CD4-positive, alpha-beta memory T cell (primary cell): Measurements from ENCODE around the gene KDELR1. TPM values are rescaled to one million over a fixed set of nuclear protein-coding genes. Genes with fewer than 3 reads are reported as not detected.
A peak's percentile ranks its signal among the peaks of the same experiment; 100 is the strongest.
"Not testable (repeated sequence)": the region's sequence is repeated elsewhere in the genome, so short reads cannot be mapped to it uniquely, and the experiment has no call there.

Experiments used
- CTCF ChIA-PET: fragments of 350-600 bp; sonication (Branson Sonifier 250); formaldehyde crosslinking; loops from one replicate; lab custom pipeline; 2021; ENCODE audit warnings: inconsistent platforms; ENCODE audit not compliant: partially characterized antibody; lab: Charles Lee
- POLR2A ChIA-PET: fragments of 350-600 bp; sonication (Branson Sonifier 250); formaldehyde crosslinking; loops from one replicate; lab custom pipeline; 2021; ENCODE audit not compliant: partially characterized antibody; lab: Charles Lee
- DNase-seq, 5 donors: peaks; one replicate each; pipeline versions ENCODE4 v3.0.0 to v3.0.0-alpha.2; 2020 to 2022; ENCODE audit warnings: mixed read lengths in 1 of 5
- H3K27ac ChIP-seq: one replicate; pipeline ENCODE4 v1.7.0; 2013; ENCODE audit warnings: low read depth, low read length
- H3K27me3 ChIP-seq: 2 replicates; pipeline ENCODE4 v1.7.0; 2013; ENCODE audit warnings: mild to moderate bottlenecking, low read length, moderate library complexity; ENCODE audit not compliant: insufficient read depth
- H3K36me3 ChIP-seq: 2 replicates; pipeline ENCODE4 v1.7.0; 2013; ENCODE audit warnings: mild to moderate bottlenecking, low read length, moderate library complexity; ENCODE audit not compliant: insufficient read depth
- H3K4me1 ChIP-seq: 2 replicates; pipeline ENCODE4 v1.7.0; 2013; ENCODE audit warnings: mild to moderate bottlenecking, low read length, moderate library complexity; ENCODE audit not compliant: insufficient read depth
- H3K4me3 ChIP-seq, 2 donors: one replicate each; pipeline ENCODE4 v1.7.0; 2013; ENCODE audit warnings: low read length in 2 of 2, mild to moderate bottlenecking in 1 of 2
- H3K9me3 ChIP-seq, 2 donors: one replicate each; pipeline ENCODE4 v1.7.0; 2013; ENCODE audit warnings: low read length in 2 of 2, control low read depth in 1 of 2; ENCODE audit not compliant: control insufficient read depth in 1 of 2
- H3K27ac Mint-ChIP-seq, 7 donors: one replicate each; pipeline ENCODE4 v1.8.0; 2020 to 2021; ENCODE audit warnings: mixed read lengths in 7 of 7, mild to moderate bottlenecking in 6 of 7, inconsistent platforms in 3 of 7, moderate library complexity in 3 of 7
- H3K27me3 Mint-ChIP-seq, 2 donors: one replicate each; pipeline ENCODE4 v1.8.0; 2020 to 2021; ENCODE audit warnings: mixed read lengths in 2 of 2
- H3K36me3 Mint-ChIP-seq, 2 donors: one replicate each; pipeline ENCODE4 v1.8.0; 2020 to 2021; ENCODE audit warnings: mixed read lengths in 2 of 2, inconsistent platforms in 1 of 2, mild to moderate bottlenecking in 1 of 2
- H3K4me1 Mint-ChIP-seq, 4 donors: one replicate each; pipeline ENCODE4 v1.8.0; 2020 to 2021; ENCODE audit warnings: mixed read lengths in 4 of 4, mild to moderate bottlenecking in 1 of 4
- H3K4me3 Mint-ChIP-seq, 8 donors: one replicate each; pipeline ENCODE4 v1.8.0; 2020 to 2021; ENCODE audit warnings: mixed read lengths in 8 of 8, mild to moderate bottlenecking in 7 of 8, moderate library complexity in 6 of 8, inconsistent platforms in 3 of 8
- H3K9me3 Mint-ChIP-seq, 8 donors: one replicate each; pipeline ENCODE4 v1.8.0; 2020 to 2021; ENCODE audit warnings: mixed read lengths in 8 of 8, mild to moderate bottlenecking in 5 of 8, inconsistent platforms in 3 of 8, moderate library complexity in 1 of 8
- intact Hi-C: fragments of 100-400 bp; cut with micrococcal nuclease; formaldehyde crosslinking; loops from one replicate; pipeline ENCODE4 v1.15.1; 2023
- polyA plus RNA-seq, 2 donors: library from polyadenylated mRNA; unstranded; fragments of 300-500 nt; fragmentation: Illumina TruSeq; gene quantifications; one replicate each; pipeline ENCODE4 v1.2.3, GENCODE V29; 2021
- total RNA-seq, 2 experiments: library from RNA; stranded (reverse); gene quantifications; one replicate each; pipeline ENCODE4 v1.2.3, GENCODE V29; 2021

Gene KDELR1
- total and polyA plus RNA-seq, 4 experiments from 2014 or later = 17.7 to 63.2 (median 43.8) TPM

- no peaks in the 10 kb centered on the region for H3K36me3 Mint-ChIP-seq
Observed at GRCh38 chr19:48372904-48373303, 18.4 kb downstream of the KDELR1 start.

GRCh38 chr19:48371771-48372170 lies 19.6 kb downstream of the KDELR1 start:
- H3K9me3 Mint-ChIP-seq, H3K27me3 Mint-ChIP-seq, H3K9me3 ChIP-seq, POLR2A ChIA-PET, H3K27ac ChIP-seq, DNase-seq, H3K36me3 ChIP-seq, H3K27ac Mint-ChIP-seq, intact Hi-C loops, H3K4me1 Mint-ChIP-seq, H3K27me3 ChIP-seq, H3K4me3 Mint-ChIP-seq, H3K36me3 Mint-ChIP-seq, H3K4me3 ChIP-seq, H3K4me1 ChIP-seq: not testable (repeated sequence)
- CTCF ChIA-PET = interaction anchor here (1.2 kb wide), 1 partner anchor 20 kb away, joined by 5 read pairs; the partner anchor contains the start of gene KDELR1

More at GRCh38 chr19:48372904-48373303, 18.4 kb downstream of the KDELR1 start:
- Mint-ChIP-seq H3K27me3 (no peaks in the 10 kb centered on the region), H3K4me1 (no peaks in the 10 kb centered on the region), H3K9me3 (no peaks in the 10 kb centered on the region), H3K27ac (no peak overlapping the region), H3K4me3 (no peak overlapping the region)
- Histone ChIP-seq H3K9me3 (no peaks in the 10 kb centered on the region), H3K4me1 (no peaks in the 10 kb centered on the region), H3K4me3 (no peak overlapping the region), H3K27me3 (no peaks in the 10 kb centered on the region), H3K27ac (no peak overlapping the region), H3K36me3 (no peaks in the 10 kb centered on the region)
- DNase-seq = no peak
- ChIA-PET POLR2A (interaction anchor here (1.0 kb wide), 1 partner anchor 9 kb away, joined by 3 read pairs; the partner anchor contains the start of genes SYNGR4 and TMEM143), CTCF (interaction anchor here (0.7 kb wide), 1 partner anchor 19 kb away, joined by 3 read pairs; the partner anchor contains the start of gene KDELR1)
- intact Hi-C loops = no loop called here

GRCh38 chr19:48371367-48371766 lies 20.0 kb downstream of the KDELR1 start:
- Histone ChIP-seq H3K4me1 (no peaks in the 10 kb centered on the region), H3K36me3 (no peaks in the 10 kb centered on the region), H3K9me3 (no peaks in the 10 kb centered on the region), H3K27ac (no peak overlapping the region), H3K4me3 (no peak overlapping the region), H3K27me3 (no peaks in the 10 kb centered on the region)
- POLR2A ChIA-PET = no interaction called here
- no peaks in the 10 kb centered on the region for H3K27me3 Mint-ChIP-seq
- intact Hi-C loops = no loop called here
- no peak overlapping the region for H3K27ac Mint-ChIP-seq
- H3K36me3 Mint-ChIP-seq = no peaks in the 10 kb centered on the region
- no peak overlapping the region for H3K4me3 Mint-ChIP-seq
- CTCF ChIA-PET = interaction anchor here (1.2 kb wide), 1 partner anchor 20 kb away, joined by 5 read pairs; the partner anchor contains the start of gene KDELR1
- H3K9me3 Mint-ChIP-seq = no peaks in the 10 kb centered on the region
- H3K4me1 Mint-ChIP-seq = no peaks in the 10 kb centered on the region
- no peak for DNase-seq

GRCh38 chr19:48370955-48371354 lies 20.4 kb downstream of the KDELR1 start:
- Histone ChIP-seq H3K4me3 (no peak overlapping the region), H3K9me3 (no peaks in the 10 kb centered on the region), H3K27ac (no peak overlapping the region), H3K27me3 (no peaks in the 10 kb centered on the region), H3K4me1 (no peaks in the 10 kb centered on the region), H3K36me3 (no peaks in the 10 kb centered on the region)
- ChIA-PET CTCF (interaction anchor here (1.2 kb wide), 1 partner anchor 20 kb away, joined by 5 read pairs; the partner anchor contains the start of gene KDELR1), POLR2A (no interaction called here)
- intact Hi-C loops = no loop called here
- H3K27me3 Mint-ChIP-seq = no peaks in the 10 kb centered on the region
- DNase-seq = no peak
- H3K27ac Mint-ChIP-seq = no peak overlapping the region
- no peaks in the 10 kb centered on the region for H3K36me3 Mint-ChIP-seq
- no peaks in the 10 kb centered on the region for H3K4me1 Mint-ChIP-seq
- no peak overlapping the region for H3K4me3 Mint-ChIP-seq
- no peaks in the 10 kb centered on the region for H3K9me3 Mint-ChIP-seq

GRCh38 chr19:48368936-48369335 lies 22.4 kb downstream of the KDELR1 start:
- Histone ChIP-seq H3K36me3 (no peaks in the 10 kb centered on the region), H3K9me3 (no peaks in the 10 kb centered on the region), H3K27me3 (no peaks in the 10 kb centered on the region), H3K4me3 (no peak overlapping the region), H3K4me1 (peaks cover 8% of the 10 kb centered on the region), H3K27ac (no peak overlapping the region)
- intact Hi-C loops = loop anchor here (10.0 kb wide), 1 partner anchor 1514 kb away; the partner anchor contains the start of gene AP2S1
- Mint-ChIP-seq H3K4me1 (peaks cover under 1 to 4% (median 2%) of the 10 kb centered on the region in 4 donors), H3K27ac (no peak overlapping the region), H3K4me3 (no peak overlapping the region), H3K36me3 (peaks cover 0 to 1% of the 10 kb centered on the region in 2 donors), H3K9me3 (no peaks in the 10 kb centered on the region), H3K27me3 (no peaks in the 10 kb centered on the region)
- CTCF ChIA-PET = interaction anchor here (1.0 kb wide), 1 partner anchor 23 kb away, joined by 3 read pairs; the partner anchor contains the start of gene KDELR1
- POLR2A ChIA-PET = no interaction called here
- DNase-seq = no peak

GRCh38 chr19:48367855-48368254 lies 23.5 kb downstream of the KDELR1 start:
- ChIA-PET CTCF (no interaction called here), POLR2A (no interaction called here)
- H3K27me3 Mint-ChIP-seq = no peaks in the 10 kb centered on the region
- peaks cover 3 to 11% (median 5%) of the 10 kb centered on the region in 4 donors for H3K4me1 Mint-ChIP-seq
- Histone ChIP-seq H3K9me3 (no peaks in the 10 kb centered on the region), H3K36me3 (no peaks in the 10 kb centered on the region), H3K27ac (no peak overlapping the region), H3K4me1 (peaks cover 15% of the 10 kb centered on the region), H3K27me3 (no peaks in the 10 kb centered on the region), H3K4me3 (no peak overlapping the region)
- no peaks in the 10 kb centered on the region for H3K9me3 Mint-ChIP-seq
- no peak overlapping the region for H3K4me3 Mint-ChIP-seq
- H3K36me3 Mint-ChIP-seq = peaks cover 0 to 5% of the 10 kb centered on the region in 2 donors
- intact Hi-C loops = loop anchor here (10.0 kb wide), 1 partner anchor 1513 kb away; the partner anchor contains the start of gene AP2S1
- DNase-seq = no peak
- peak overlapping the region in 3 of 7 donors; percentile 7 to 74 (median 9) for H3K27ac Mint-ChIP-seq

GRCh38 chr19:48365602-48366001 lies 25.7 kb downstream of the KDELR1 start:
- H3K27me3 ChIP-seq = no peaks in the 10 kb centered on the region
- no peaks in the 10 kb centered on the region for H3K9me3 Mint-ChIP-seq
- POLR2A ChIA-PET = no interaction called here
- H3K4me1 Mint-ChIP-seq = peaks cover 4 to 14% (median 5%) of the 10 kb centered on the region in 4 donors
- H3K4me3 Mint-ChIP-seq = no peak overlapping the region
- no peaks in the 10 kb centered on the region for H3K36me3 ChIP-seq
- H3K9me3 ChIP-seq = no peaks in the 10 kb centered on the region
- no peak overlapping the region for H3K4me3 ChIP-seq
- peaks cover 3 to 5% of the 10 kb centered on the region in 2 donors for H3K36me3 Mint-ChIP-seq
- peaks cover 17% of the 10 kb centered on the region for H3K4me1 ChIP-seq
- no peak for DNase-seq
- no peaks in the 10 kb centered on the region for H3K27me3 Mint-ChIP-seq
- no peak overlapping the region for H3K27ac ChIP-seq
- intact Hi-C loops = loop anchor here (2.0 to 10.0 kb wide), 2 partner anchors 25 to 1511 kb away; partner anchors contain the start of genes AP2S1 and KDELR1
- CTCF ChIA-PET = interaction anchor here (2.4 kb wide), 1 partner anchor 25 kb away, joined by 21 read pairs; the partner anchor contains the start of gene KDELR1
- peak overlapping the region in 2 of 7 donors; percentile 24 to 92 for H3K27ac Mint-ChIP-seq
